CD4-positive, alpha-beta T cell (primary cell): Measurements from ENCODE around the gene AKR1C2. TPM values are rescaled to one million over a fixed set of nuclear protein-coding genes. Genes with fewer than 3 reads are reported as not detected.

Source experiments
- ATAC-seq: fragments of 200-7000 bp; cut with Tn5 transposase; one replicate; pipeline ENCODE4 v1.10.0; 2022; ENCODE audit warnings: mild to moderate bottlenecking; ENCODE audit not compliant: poor library complexity
- CTCF ChIA-PET: fragments of 350-600 bp; sonication (Branson Sonifier 250); formaldehyde crosslinking; loops from one replicate; lab custom pipeline; 2021; ENCODE audit warnings: antibody characterized with exemption, inconsistent platforms; lab: Charles Lee
- POLR2A ChIA-PET: fragments of 350-600 bp; sonication (Branson Sonifier 250); formaldehyde crosslinking; loops from one replicate; lab custom pipeline; 2021; ENCODE audit warnings: antibody characterized with exemption, inconsistent platforms; lab: Charles Lee
- DNase-seq, 14 experiments: peaks; one replicate each; pipeline ENCODE4 v3.0.0-alpha.2; 2013 to 2020; ENCODE audit warnings: mixed read lengths in 2 of 14
- H3K27ac ChIP-seq, 2 donors: one replicate each; pipeline versions ENCODE4 v1.5.1 to v1.7.0; 2013; ENCODE audit warnings: low read length in 2 of 2, low read depth in 1 of 2, mild to moderate bottlenecking in 1 of 2
- H3K27me3 ChIP-seq, 2 experiments: 1 replicate in 1 of 2; 2 replicates in 1 of 2; pipeline versions ENCODE4 v1.6.1 to v1.7.0; 2013; ENCODE audit warnings: low read length in 2 of 2, control low read depth in 1 of 2, mild to moderate bottlenecking in 1 of 2, moderate library complexity in 1 of 2; ENCODE audit not compliant: insufficient read depth in 2 of 2, control insufficient read depth in 1 of 2
- H3K36me3 ChIP-seq: one replicate; pipeline ENCODE4 v1.6.1; 2013; ENCODE audit warnings: low read length, control low read depth; ENCODE audit not compliant: insufficient read depth
- H3K4me1 ChIP-seq: one replicate; pipeline ENCODE4 v1.6.1; 2013; ENCODE audit warnings: low read length, control low read depth; ENCODE audit not compliant: insufficient read depth
- H3K4me3 ChIP-seq: one replicate; pipeline ENCODE4 v1.5.1; 2013; ENCODE audit warnings: mild to moderate bottlenecking, low read length, moderate library complexity
- H3K9me3 ChIP-seq, 2 experiments: 1 replicate in 1 of 2; 2 replicates in 1 of 2; pipeline versions ENCODE4 v1.6.1 to v1.7.0; 2013; ENCODE audit warnings: low read length in 2 of 2, mild to moderate bottlenecking in 2 of 2, control low read depth in 1 of 2, moderate library complexity in 1 of 2; ENCODE audit not compliant: control insufficient read depth in 1 of 2, insufficient read depth in 1 of 2
- H3K27ac Mint-ChIP-seq: one replicate; pipeline ENCODE4 v1.8.0; 2020; ENCODE audit warnings: mixed read lengths
- H3K27me3 Mint-ChIP-seq: one replicate; pipeline ENCODE4 v1.8.0; 2021; ENCODE audit warnings: mixed read lengths
- H3K36me3 Mint-ChIP-seq: one replicate; pipeline ENCODE4 v1.8.0; 2021; ENCODE audit warnings: low read depth, mixed read lengths
- H3K4me1 Mint-ChIP-seq: one replicate; pipeline ENCODE4 v1.8.0; 2021; ENCODE audit warnings: low read depth, mixed read lengths
- H3K4me3 Mint-ChIP-seq: one replicate; pipeline ENCODE4 v1.8.0; 2020; ENCODE audit warnings: mild to moderate bottlenecking, mixed read lengths
- H3K9me3 Mint-ChIP-seq: one replicate; pipeline ENCODE4 v1.8.0; 2020; ENCODE audit warnings: mixed read lengths
- intact Hi-C, 2 experiments: fragments of 100-400 bp; cut with DNase I in 1 of 2; cut with micrococcal nuclease in 1 of 2; formaldehyde crosslinking; loops; one replicate each; pipeline versions ENCODE4 v1.15.1 to v1.9.0; 2023 to 2025; cut with DNase I, micrococcal nuclease
- total RNA-seq, 174 experiments: library from RNA in 2 of 174; stranded (reverse) in 2 of 174; gene quantifications; one replicate each; pipeline ENCODE4 v1.2.3 and lab custom pipeline; 2021 to 2026
- TF ChIP-seq, protein P1 (sequence below): fragments of 200-600 bp; IDR thresholded peaks from one replicate; pipeline ENCODE4 v1.8.0; 2022; ENCODE audit warnings: antibody characterized with exemption, mild to moderate bottlenecking

AKR1C2 gene
- total RNA-seq, 2 experiments from 2014 or later: 0.41 TPM; not detected in 1

- intact Hi-C loops: no loop called here
- Mint-ChIP-seq H3K4me1 (no peaks in the 10 kb centered on the region), H3K36me3 (no peaks in the 10 kb centered on the region), H3K27ac (no peak overlapping the region), H3K27me3 (no peaks in the 10 kb centered on the region), H3K4me3 (no peak overlapping the region), H3K9me3 (no peaks in the 10 kb centered on the region)
- Histone ChIP-seq H3K4me1 (no peaks in the 10 kb centered on the region), H3K27ac (no peak overlapping the region), H3K4me3 (no peak overlapping the region), H3K27me3 (peaks cover 0 to 2% of the 10 kb centered on the region in 2 experiments), H3K36me3 (no peaks in the 10 kb centered on the region), H3K9me3 (no peaks in the 10 kb centered on the region)
- ChIA-PET CTCF (no interaction called here), POLR2A (no interaction called here)
- ATAC-seq: no peak
- no peak for DNase-seq
- TF ChIP-seq, protein P1, sequence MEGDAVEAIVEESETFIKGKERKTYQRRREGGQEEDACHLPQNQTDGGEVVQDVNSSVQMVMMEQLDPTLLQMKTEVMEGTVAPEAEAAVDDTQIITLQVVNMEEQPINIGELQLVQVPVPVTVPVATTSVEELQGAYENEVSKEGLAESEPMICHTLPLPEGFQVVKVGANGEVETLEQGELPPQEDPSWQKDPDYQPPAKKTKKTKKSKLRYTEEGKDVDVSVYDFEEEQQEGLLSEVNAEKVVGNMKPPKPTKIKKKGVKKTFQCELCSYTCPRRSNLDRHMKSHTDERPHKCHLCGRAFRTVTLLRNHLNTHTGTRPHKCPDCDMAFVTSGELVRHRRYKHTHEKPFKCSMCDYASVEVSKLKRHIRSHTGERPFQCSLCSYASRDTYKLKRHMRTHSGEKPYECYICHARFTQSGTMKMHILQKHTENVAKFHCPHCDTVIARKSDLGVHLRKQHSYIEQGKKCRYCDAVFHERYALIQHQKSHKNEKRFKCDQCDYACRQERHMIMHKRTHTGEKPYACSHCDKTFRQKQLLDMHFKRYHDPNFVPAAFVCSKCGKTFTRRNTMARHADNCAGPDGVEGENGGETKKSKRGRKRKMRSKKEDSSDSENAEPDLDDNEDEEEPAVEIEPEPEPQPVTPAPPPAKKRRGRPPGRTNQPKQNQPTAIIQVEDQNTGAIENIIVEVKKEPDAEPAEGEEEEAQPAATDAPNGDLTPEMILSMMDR: no peak
Observed at GRCh38 chr10:5042922-5043321, 39.3 kb upstream of the AKR1C2 start.

GRCh38 chr10:5041471-5042023 is 37.9 kb upstream of the AKR1C2 start:
- TF ChIP-seq, protein P1: no peak
- intact Hi-C loops: no loop called here
- Histone ChIP-seq H3K4me3 (no peak overlapping the region), H3K9me3 (no peaks in the 10 kb centered on the region), H3K27ac (no peak overlapping the region), H3K4me1 (no peaks in the 10 kb centered on the region), H3K27me3 (peaks cover 2 to 3% of the 10 kb centered on the region in 2 experiments), H3K36me3 (no peaks in the 10 kb centered on the region)
- ATAC-seq (no peak), DNase-seq (no peak)
- Mint-ChIP-seq H3K27ac (no peak overlapping the region), H3K9me3 (no peaks in the 10 kb centered on the region), H3K4me3 (no peak overlapping the region), H3K36me3 (no peaks in the 10 kb centered on the region), H3K4me1 (no peaks in the 10 kb centered on the region), H3K27me3 (no peaks in the 10 kb centered on the region)
- ChIA-PET POLR2A (no interaction called here), CTCF (no interaction called here)

DNA sequence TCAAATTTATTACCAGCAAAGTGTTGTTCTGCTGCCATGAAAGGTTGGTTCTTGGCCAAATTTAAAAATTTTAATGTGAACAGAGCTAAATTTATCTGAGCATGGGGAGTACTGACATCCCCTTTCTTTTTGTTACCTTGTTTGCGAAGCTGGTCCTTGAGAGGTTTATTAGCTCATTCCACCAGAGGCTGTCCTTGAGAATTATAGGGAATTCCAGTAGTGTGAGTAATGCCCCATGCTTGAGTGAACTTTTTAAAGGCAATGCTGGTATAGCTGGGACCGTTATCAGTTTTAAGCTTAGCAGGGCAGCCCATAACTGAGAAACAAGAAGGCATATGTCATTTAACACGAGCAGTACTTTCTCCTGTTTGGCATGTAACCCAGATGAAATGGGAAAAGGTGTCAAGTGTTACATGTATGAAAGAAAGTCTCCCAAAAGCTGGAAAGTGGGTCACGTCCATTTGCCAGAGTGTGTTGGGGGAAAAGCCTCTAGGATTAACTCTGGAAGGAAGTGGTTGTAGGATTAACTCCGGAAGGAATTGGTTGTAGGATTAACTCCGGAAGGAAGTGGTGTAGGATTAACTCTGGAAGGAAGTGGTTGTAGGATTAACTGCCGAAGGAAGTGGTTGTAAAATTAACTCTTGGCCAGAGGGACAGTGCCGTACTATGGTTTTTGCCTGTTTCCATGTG is 37.3 kb upstream of the AKR1C2 start:
- Mint-ChIP-seq H3K36me3 (no peaks in the 10 kb centered on the region), H3K27ac (no peak overlapping the region), H3K4me3 (no peak overlapping the region), H3K9me3 (no peaks in the 10 kb centered on the region), H3K27me3 (no peaks in the 10 kb centered on the region), H3K4me1 (no peaks in the 10 kb centered on the region)
- POLR2A ChIA-PET: no interaction called here
- Histone ChIP-seq H3K27me3 (peaks cover 2 to 3% of the 10 kb centered on the region in 2 experiments), H3K4me1 (no peaks in the 10 kb centered on the region), H3K27ac (no peak overlapping the region), H3K9me3 (no peaks in the 10 kb centered on the region), H3K4me3 (no peak overlapping the region), H3K36me3 (no peaks in the 10 kb centered on the region)
- TF ChIP-seq, protein P1: no peak
- ATAC-seq: no peak
- CTCF ChIA-PET: no interaction called here
- DNase-seq: no peak
- intact Hi-C loops: no loop called here
